Measurements from ENCODE around the gene KREMEN1. TPM values are rescaled to one million over a fixed set of nuclear protein-coding genes. Genes with fewer than 3 reads are reported as not detected.

The KREMEN1 gene
- total and polyA plus RNA-seq, 2 of the 4 experiments (the other 2 are of a cell fraction): 2.9 to 4.6 TPM

DNA sequence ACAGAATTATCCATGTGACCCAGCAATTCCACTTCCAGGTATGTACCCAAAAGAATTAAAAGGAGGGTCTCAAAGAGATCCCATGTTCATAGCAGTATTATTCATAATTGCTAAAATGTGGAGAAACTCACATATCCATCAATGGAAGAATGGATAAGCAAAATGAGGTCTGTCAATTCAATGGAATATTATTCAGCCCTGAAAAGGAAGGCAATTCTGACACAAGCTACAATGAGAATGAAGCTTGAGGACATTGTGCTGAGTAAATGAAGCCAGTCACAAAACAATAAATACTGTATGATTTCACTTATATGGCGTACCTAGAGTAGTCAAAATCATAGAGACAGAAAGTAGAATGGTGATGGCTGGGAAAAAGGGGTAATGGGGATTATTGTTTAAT is 113.5 kb downstream of the KREMEN1 start:
- DNase-seq (no peak), ATAC-seq (ENCODE audit: low read depth) (no peak)
- H3K18ac ChIP-seq (ENCODE audit: low read depth, low read length): no peak overlapping the region
- H3K79me1 ChIP-seq (ENCODE audit: low read depth in 1 of 2, low read length in 2 of 2): no peaks in the 10 kb centered on the region
- no TSS peak for BruUV-seq (replicated peaks)
- no peak overlapping the region for H2AK9ac ChIP-seq (replicated peaks; ENCODE audit: low read depth, low read length, poor library complexity)
- H3K36me3 ChIP-seq (ENCODE audit: control insufficient read depth, insufficient read depth, low read length): no peaks in the 10 kb centered on the region
- H3K56ac ChIP-seq (ENCODE audit: extremely low read depth, insufficient read depth, low read length): no peak overlapping the region
- H4K20me1 ChIP-seq (ENCODE audit: insufficient read depth, low read length): no peaks in the 10 kb centered on the region
- no peaks in the 10 kb centered on the region for H3K4me1 ChIP-seq (ENCODE audit: control insufficient read depth, insufficient read depth, low read length)
- H3K23ac ChIP-seq (ENCODE audit: low read depth, low read length): no peak overlapping the region
- H3K9ac ChIP-seq (ENCODE audit: low read depth, low read length): no peak overlapping the region
- H3K14ac ChIP-seq (replicated peaks; ENCODE audit: low read depth, low read length): no peak overlapping the region
- no peak overlapping the region for H3K4me3 ChIP-seq (ENCODE audit: insufficient read depth, low read depth, low read length)
- POLR2A ChIA-PET (ENCODE audit: unreplicated experiment): no interaction called here
- no peaks in the 10 kb centered on the region for H3K9me3 ChIP-seq (ENCODE audit: control insufficient read depth, insufficient read depth, low read length)
- no peak overlapping the region for H2BK120ac ChIP-seq (ENCODE audit: low read depth, low read length)
- no peak overlapping the region for H3K4me2 ChIP-seq (ENCODE audit: low read depth, low read length)
- no peak overlapping the region for H3K4ac ChIP-seq (ENCODE audit: low read depth, low read length)
- no CpG with 5 or more reads among the region's 1 CpG for WGBS, 2 experiments (ENCODE audit: extremely low coverage in 2 of 2, insufficient read length in 1 of 2)
- in situ Hi-C loops (cut with MboI; ENCODE audit: low sequenced_read_pairs) (no loop called here), dilution Hi-C loops (cut with HindIII; ENCODE audit: low sequenced_read_pairs, unreplicated experiment) (no loop called here), intact Hi-C loops (cut with micrococcal nuclease) (loop anchor here (2.0 kb wide), 1 partner anchor 50 kb away; no protein-coding TSS in a partner anchor)
- no peak overlapping the region for H4K8ac ChIP-seq (ENCODE audit: low read depth in 2 of 2, low read length in 2 of 2)
- CTCF ChIA-PET: no interaction called here
- no peak overlapping the region for H2BK15ac ChIP-seq (ENCODE audit: low read depth, low read length)
- H3K27ac ChIP-seq (ENCODE audit: insufficient read depth, low read length): no peak overlapping the region
- H2BK5ac ChIP-seq (ENCODE audit: low read depth, low read length, poor library complexity, severe bottlenecking): no peak overlapping the region
- no peak overlapping the region for H2AFZ ChIP-seq (replicated peaks; ENCODE audit: low read length, poor library complexity)
- no peak overlapping the region for H4K5ac ChIP-seq (ENCODE audit: low read depth, low read length)
- H3K9me1 ChIP-seq (ENCODE audit: insufficient read depth, low read length): no peaks in the 10 kb centered on the region
- H2AK5ac ChIP-seq (ENCODE audit: low read depth, low read length): no peak overlapping the region
- H2BK20ac ChIP-seq (ENCODE audit: low read depth, low read length): no peak overlapping the region
- H4K91ac ChIP-seq (ENCODE audit: insufficient read depth, low read depth, low read length): no peak overlapping the region
- TF ChIP-seq FOS (IDR thresholded peaks at IDR 0.05; ENCODE audit: low read depth, low read length) (no peak), RAD21 (IDR thresholded peaks at IDR 0.05; ENCODE audit: low read length) (no peak), POLR2A (IDR thresholded peaks at IDR 0.05; ENCODE audit: low read depth, low read length) (no peak), MAZ (IDR thresholded peaks at IDR 0.05; ENCODE audit: borderline replicate concordance, low read depth, low read length) (no peak), CEBPB (IDR thresholded peaks at IDR 0.05; ENCODE audit: low read depth, low read length) (no peak), RCOR1 (IDR thresholded peaks at IDR 0.05; ENCODE audit: insufficient replicate concordance, low read length) (no peak), RFX5 (IDR thresholded peaks at IDR 0.05; ENCODE audit: low read depth, low read length) (no peak), CHD1 (IDR thresholded peaks at IDR 0.05; ENCODE audit: low read depth, low read length) (no peak), BHLHE40 (IDR thresholded peaks at IDR 0.05; ENCODE audit: low read depth, low read length) (no peak), MXI1 (IDR thresholded peaks at IDR 0.05; ENCODE audit: borderline replicate concordance, low read depth, low read length) (no peak), NFE2L2 (IDR thresholded peaks at IDR 0.05; ENCODE audit: low read depth, low read length) (no peak), MAFK (IDR thresholded peaks at IDR 0.05; ENCODE audit: low read depth, low read length) (no peak), SMC3 (IDR thresholded peaks at IDR 0.05; ENCODE audit: low read depth, low read length) (no peak)
- TF ChIP-seq, protein P1, sequence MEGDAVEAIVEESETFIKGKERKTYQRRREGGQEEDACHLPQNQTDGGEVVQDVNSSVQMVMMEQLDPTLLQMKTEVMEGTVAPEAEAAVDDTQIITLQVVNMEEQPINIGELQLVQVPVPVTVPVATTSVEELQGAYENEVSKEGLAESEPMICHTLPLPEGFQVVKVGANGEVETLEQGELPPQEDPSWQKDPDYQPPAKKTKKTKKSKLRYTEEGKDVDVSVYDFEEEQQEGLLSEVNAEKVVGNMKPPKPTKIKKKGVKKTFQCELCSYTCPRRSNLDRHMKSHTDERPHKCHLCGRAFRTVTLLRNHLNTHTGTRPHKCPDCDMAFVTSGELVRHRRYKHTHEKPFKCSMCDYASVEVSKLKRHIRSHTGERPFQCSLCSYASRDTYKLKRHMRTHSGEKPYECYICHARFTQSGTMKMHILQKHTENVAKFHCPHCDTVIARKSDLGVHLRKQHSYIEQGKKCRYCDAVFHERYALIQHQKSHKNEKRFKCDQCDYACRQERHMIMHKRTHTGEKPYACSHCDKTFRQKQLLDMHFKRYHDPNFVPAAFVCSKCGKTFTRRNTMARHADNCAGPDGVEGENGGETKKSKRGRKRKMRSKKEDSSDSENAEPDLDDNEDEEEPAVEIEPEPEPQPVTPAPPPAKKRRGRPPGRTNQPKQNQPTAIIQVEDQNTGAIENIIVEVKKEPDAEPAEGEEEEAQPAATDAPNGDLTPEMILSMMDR (conservative IDR thresholded peaks at IDR 0.05; ENCODE audit: low read depth, low read length): no peak
- TF ChIP-seq, protein P2, sequence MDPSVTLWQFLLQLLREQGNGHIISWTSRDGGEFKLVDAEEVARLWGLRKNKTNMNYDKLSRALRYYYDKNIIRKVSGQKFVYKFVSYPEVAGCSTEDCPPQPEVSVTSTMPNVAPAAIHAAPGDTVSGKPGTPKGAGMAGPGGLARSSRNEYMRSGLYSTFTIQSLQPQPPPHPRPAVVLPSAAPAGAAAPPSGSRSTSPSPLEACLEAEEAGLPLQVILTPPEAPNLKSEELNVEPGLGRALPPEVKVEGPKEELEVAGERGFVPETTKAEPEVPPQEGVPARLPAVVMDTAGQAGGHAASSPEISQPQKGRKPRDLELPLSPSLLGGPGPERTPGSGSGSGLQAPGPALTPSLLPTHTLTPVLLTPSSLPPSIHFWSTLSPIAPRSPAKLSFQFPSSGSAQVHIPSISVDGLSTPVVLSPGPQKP (IDR thresholded peaks at IDR 0.05; ENCODE audit: borderline replicate concordance, low read depth, low read length): no peak
- TF ChIP-seq, protein P3, sequence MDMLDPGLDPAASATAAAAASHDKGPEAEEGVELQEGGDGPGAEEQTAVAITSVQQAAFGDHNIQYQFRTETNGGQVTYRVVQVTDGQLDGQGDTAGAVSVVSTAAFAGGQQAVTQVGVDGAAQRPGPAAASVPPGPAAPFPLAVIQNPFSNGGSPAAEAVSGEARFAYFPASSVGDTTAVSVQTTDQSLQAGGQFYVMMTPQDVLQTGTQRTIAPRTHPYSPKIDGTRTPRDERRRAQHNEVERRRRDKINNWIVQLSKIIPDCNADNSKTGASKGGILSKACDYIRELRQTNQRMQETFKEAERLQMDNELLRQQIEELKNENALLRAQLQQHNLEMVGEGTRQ (IDR thresholded peaks at IDR 0.05; ENCODE audit: low read depth, low read length): no peak
- peaks cover 9% of the 10 kb centered on the region; the same call in 1 of the 2 replicates for H3K27me3 ChIP-seq (ENCODE audit: control insufficient read depth, insufficient read depth, low read length)
